Suprapubic skin (tissue), 4 donors: ENCODE results near the gene GLCCI1.

Experiments used
- CTCF ChIP-seq, 2 donors: fragments of 200-600 bp in 1 of 2; fragments of 450-650 bp in 1 of 2; sonication (generic) in 1 of 2; IDR thresholded peaks; one replicate each; pipeline ENCODE4 v1.5.1; 2016 to 2019; ENCODE audit warnings: antibody characterized with exemption in 2 of 2, mild to moderate bottlenecking in 1 of 2, moderate library complexity in 1 of 2
- EP300 ChIP-seq: sonication (generic); formaldehyde crosslinking; IDR thresholded peaks from one replicate; pipeline ENCODE4 v1.6.1; 2017; ENCODE audit warnings: antibody characterized with exemption
- POLR2A ChIP-seq, 2 donors: fragments of 450-650 bp; IDR thresholded peaks; one replicate each; pipeline ENCODE4 v1.6.1; 2017; ENCODE audit warnings: antibody characterized with exemption in 2 of 2, mild to moderate bottlenecking in 2 of 2, moderate library complexity in 2 of 2
- POLR2AphosphoS5 ChIP-seq, 3 donors: sonication (generic); formaldehyde crosslinking; IDR thresholded peaks; one replicate each; pipeline ENCODE4 v1.6.1; 2017; ENCODE audit warnings: antibody characterized with exemption in 3 of 3

DNA sequence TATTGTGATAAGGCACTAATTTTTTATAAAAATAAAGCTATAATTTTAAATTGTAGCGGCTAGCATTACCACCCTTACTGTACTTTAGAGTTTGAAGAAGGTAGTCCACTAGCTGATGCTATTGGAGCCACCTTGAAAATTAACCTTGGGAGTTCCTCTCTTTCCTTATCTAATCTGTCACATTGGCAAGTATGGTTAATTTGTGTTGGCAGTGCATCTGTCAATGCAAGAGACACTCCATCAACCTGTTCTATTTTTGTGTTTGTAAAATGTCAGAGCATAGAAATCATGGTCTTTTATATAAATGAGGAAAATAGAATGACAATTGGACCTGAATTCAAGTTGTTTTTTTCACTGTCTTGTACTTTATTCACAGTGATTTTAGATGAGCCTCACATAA, 20.5 kb downstream of the GLCCI1 start:
- TF ChIP-seq CTCF (IDR thresholded peaks at IDR 0.05) = no peak
- TF ChIP-seq POLR2A (IDR thresholded peaks at IDR 0.05) = no peak
- TF ChIP-seq POLR2AphosphoS5 (IDR thresholded peaks at IDR 0.05) = no peak
- TF ChIP-seq EP300 = no peak
